SK-N-SH (cell line): ENCODE measurements around the gene FIGN.

ENCODE experiments used
- RFX5 ChIP-seq: IDR thresholded peaks from 2 replicates; pipeline ENCODE4 v1.6.1; 2012; ENCODE audit warnings: mild to moderate bottlenecking, improper control_type of control experiment, low read length
- SMC3 ChIP-seq: IDR thresholded peaks from 2 replicates; pipeline ENCODE4 v1.6.1; 2012; ENCODE audit warnings: low read depth, low read length, improper control_type of control experiment
- TCF12 ChIP-seq: IDR thresholded peaks from 2 replicates; pipeline ENCODE4 v1.4.0; 2012
- TEAD4 ChIP-seq: IDR thresholded peaks from 2 replicates; pipeline ENCODE4 v1.4.0; 2012; ENCODE audit warnings: mild to moderate bottlenecking, borderline replicate concordance; ENCODE audit not compliant: insufficient read depth
- TF ChIP-seq, protein P1 (sequence below): fragments of 200-600 bp; sonication (generic); IDR thresholded peaks from 2 replicates; pipeline ENCODE4 v1.6.1; 2017; ENCODE audit warnings: antibody characterized with exemption, mild to moderate bottlenecking, moderate library complexity

DNA sequence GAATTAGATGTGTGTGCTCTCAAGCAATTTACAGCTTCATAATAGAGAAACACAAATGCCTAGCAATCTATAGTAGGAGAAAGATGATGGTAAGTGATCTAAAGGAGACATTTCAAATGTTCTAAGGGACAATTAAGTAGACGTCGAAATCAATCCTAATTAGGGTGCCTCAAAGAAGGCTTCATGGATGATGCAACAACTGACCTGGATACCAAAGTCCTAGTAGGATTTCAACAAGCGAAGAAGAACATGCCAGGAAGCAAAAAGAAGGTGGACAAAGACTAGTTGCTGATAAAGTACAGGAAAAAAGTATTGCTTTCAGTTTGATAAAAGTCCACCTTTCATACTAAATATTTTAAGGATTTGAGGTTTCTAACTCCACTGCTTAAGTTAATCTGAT lies 12.5 kb downstream of the FIGN start:
- TF ChIP-seq, protein P1, sequence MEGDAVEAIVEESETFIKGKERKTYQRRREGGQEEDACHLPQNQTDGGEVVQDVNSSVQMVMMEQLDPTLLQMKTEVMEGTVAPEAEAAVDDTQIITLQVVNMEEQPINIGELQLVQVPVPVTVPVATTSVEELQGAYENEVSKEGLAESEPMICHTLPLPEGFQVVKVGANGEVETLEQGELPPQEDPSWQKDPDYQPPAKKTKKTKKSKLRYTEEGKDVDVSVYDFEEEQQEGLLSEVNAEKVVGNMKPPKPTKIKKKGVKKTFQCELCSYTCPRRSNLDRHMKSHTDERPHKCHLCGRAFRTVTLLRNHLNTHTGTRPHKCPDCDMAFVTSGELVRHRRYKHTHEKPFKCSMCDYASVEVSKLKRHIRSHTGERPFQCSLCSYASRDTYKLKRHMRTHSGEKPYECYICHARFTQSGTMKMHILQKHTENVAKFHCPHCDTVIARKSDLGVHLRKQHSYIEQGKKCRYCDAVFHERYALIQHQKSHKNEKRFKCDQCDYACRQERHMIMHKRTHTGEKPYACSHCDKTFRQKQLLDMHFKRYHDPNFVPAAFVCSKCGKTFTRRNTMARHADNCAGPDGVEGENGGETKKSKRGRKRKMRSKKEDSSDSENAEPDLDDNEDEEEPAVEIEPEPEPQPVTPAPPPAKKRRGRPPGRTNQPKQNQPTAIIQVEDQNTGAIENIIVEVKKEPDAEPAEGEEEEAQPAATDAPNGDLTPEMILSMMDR: no peak
- no peak for TF ChIP-seq TEAD4
- no peak for TF ChIP-seq TCF12
- TF ChIP-seq SMC3: no peak
- TF ChIP-seq RFX5: no peak
